Activated naive CD4-positive, alpha-beta T cell treated with anti-CD3 and anti-CD28 coated beads, Interleukin-2, amount 10 ng/mL, durations not matched to agents 7 days and 5 days (primary cell): ENCODE results near the gene CYP2C9.
"Not testable (repeated sequence)": the region's sequence is repeated elsewhere in the genome, so short reads cannot be mapped to it uniquely, and the experiment has no call there.

ENCODE experiments used
- CTCF ChIA-PET: fragments of 350-600 bp; sonication (Branson Sonifier 250); formaldehyde crosslinking; loops from one replicate; lab custom pipeline; 2021; ENCODE audit warnings: antibody characterized with exemption; lab: Charles Lee
- DNase-seq: peaks from one replicate; pipeline ENCODE4 v3.0.0-alpha.2; 2020
- H3K27ac Mint-ChIP-seq: one replicate; pipeline ENCODE4 v1.8.0; 2021; ENCODE audit warnings: mild to moderate bottlenecking, moderate library complexity, mixed read lengths
- H3K27me3 Mint-ChIP-seq: one replicate; pipeline ENCODE4 v1.8.0; 2021; ENCODE audit warnings: mild to moderate bottlenecking, mixed read lengths
- H3K36me3 Mint-ChIP-seq: one replicate; pipeline ENCODE4 v1.8.0; 2021; ENCODE audit warnings: mixed read lengths
- H3K4me1 Mint-ChIP-seq: one replicate; pipeline ENCODE4 v1.8.0; 2021; ENCODE audit warnings: mixed read lengths
- H3K4me3 Mint-ChIP-seq: one replicate; pipeline ENCODE4 v1.8.0; 2021; ENCODE audit warnings: mild to moderate bottlenecking, moderate library complexity, mixed read lengths
- H3K9me3 Mint-ChIP-seq: one replicate; pipeline ENCODE4 v1.8.0; 2021; ENCODE audit warnings: mixed read lengths

CYP2C9 gene

DNA sequence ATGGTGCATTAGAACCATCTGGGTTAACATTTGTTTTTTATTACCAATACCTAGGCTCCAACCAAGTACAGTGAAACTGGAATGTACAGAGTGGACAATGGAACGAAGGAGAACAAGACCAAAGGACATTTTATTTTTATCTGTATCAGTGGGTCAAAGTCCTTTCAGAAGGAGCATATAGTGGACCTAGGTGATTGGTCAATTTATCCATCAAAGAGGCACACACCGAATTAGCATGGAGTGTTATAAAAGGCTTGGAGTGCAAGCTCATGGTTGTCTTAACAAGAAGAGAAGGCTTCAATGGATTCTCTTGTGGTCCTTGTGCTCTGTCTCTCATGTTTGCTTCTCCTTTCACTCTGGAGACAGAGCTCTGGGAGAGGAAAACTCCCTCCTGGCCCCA, at the start of gene CYP2C9:
TSS of gene CYP2C9 (plus strand) at position 276 of the 400 bp plus-strand sequence. CDS start at position 301, 25 bp downstream.
- Mint-ChIP-seq H3K9me3 (peaks cover 12% of the 10 kb centered on the region), H3K36me3 (no peaks in the 10 kb centered on the region), H3K27ac (no peak within 1 kb of the TSS), H3K27me3 (no peaks in the 10 kb centered on the region), H3K4me3 (no peak within 1 kb of the TSS), H3K4me1 (no peaks in the 10 kb centered on the region)
- DNase-seq: no peak
- CTCF ChIA-PET: no interaction called here

DNA sequence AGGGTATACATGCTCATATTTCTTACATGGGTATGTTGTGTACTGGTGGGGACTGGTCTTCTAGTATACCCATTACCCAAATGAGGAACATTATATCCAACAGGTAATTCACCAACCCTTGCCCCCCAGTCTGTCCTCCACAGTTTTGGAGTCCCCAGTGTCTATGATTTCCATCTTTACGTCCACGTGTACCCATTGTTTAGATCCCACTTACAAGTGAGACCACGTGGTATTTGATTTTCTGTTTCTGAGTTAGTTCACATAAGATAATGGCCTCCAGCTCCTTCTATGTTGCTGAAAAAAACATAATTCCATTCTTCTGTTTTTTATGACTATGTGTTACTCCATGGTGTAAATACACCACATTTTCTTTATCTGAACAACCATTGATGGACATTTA, 49.3 kb upstream of the CYP2C9 start:
- no peaks in the 10 kb centered on the region for H3K27me3 Mint-ChIP-seq
- CTCF ChIA-PET: no interaction called here
- H3K9me3 Mint-ChIP-seq: no peaks in the 10 kb centered on the region
- H3K4me3 Mint-ChIP-seq: no peak overlapping the region
- H3K27ac Mint-ChIP-seq: no peak overlapping the region
- DNase-seq: no peak
- H3K36me3 Mint-ChIP-seq: no peaks in the 10 kb centered on the region
- H3K4me1 Mint-ChIP-seq: no peaks in the 10 kb centered on the region

DNA sequence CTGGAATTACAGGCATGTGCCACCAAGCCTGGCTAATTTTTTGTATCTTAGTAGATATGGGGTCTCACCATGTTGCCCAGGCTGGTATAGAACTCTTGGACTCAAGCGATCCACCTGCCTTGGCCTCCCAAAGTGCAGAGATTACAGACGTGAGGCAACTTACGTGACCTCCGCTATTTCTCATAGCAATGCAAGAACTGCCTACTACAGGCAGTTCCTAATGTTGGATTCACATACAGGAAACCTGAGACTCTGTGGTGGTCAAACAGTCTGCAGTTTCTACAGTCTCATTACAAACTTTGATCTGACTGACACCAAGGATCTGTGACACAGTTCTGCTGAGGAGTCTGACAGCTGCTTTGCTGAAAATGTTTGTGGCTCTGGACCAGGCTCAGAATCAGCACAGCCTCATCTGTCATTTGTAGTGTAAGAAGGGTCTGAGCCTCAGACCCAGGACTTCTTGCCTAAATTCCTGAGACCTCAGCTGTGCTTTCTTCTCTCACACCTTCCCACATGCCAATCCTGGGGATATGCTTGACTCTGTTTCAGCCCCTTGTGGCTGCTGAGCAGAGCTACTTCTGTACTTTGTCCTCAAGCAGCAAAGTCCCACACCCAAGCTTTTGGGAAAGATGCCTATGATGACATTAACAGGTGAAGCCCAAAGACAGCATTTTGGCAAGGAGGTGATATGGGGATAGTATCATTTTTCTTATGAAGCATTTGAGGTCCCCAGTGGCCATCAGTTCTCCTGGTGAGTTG, 48.0 kb upstream of the CYP2C9 start:
- no peak overlapping the region for H3K27ac Mint-ChIP-seq
- no peak for DNase-seq
- CTCF ChIA-PET: no interaction called here
- no peaks in the 10 kb centered on the region for H3K4me1 Mint-ChIP-seq
- no peak overlapping the region for H3K4me3 Mint-ChIP-seq
- no peaks in the 10 kb centered on the region for H3K27me3 Mint-ChIP-seq
- no peaks in the 10 kb centered on the region for H3K36me3 Mint-ChIP-seq
- H3K9me3 Mint-ChIP-seq: peaks cover 2% of the 10 kb centered on the region

DNA sequence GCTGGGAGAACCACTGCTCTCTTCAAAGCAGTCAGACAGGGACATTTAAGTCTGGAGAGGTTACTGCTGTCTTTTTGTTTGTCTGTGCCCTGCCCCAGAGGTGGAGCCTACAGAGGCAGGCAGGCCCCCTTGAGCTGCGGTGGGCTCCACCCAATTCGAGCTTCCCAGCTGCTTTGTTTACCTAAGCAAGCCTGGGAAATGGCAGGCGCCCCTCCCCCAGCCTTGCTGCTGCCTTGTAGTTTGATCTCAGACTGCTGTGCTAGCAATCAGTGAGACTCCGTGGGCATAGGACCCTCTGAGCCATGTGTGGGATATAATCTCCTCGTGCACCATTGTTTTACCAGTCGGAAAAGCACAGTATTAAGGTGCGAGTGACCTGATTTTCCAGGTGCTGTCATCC, 40.0 kb upstream of the CYP2C9 start:
- H3K4me3 Mint-ChIP-seq, H3K27ac Mint-ChIP-seq, CTCF ChIA-PET: not testable (repeated sequence)

DNA sequence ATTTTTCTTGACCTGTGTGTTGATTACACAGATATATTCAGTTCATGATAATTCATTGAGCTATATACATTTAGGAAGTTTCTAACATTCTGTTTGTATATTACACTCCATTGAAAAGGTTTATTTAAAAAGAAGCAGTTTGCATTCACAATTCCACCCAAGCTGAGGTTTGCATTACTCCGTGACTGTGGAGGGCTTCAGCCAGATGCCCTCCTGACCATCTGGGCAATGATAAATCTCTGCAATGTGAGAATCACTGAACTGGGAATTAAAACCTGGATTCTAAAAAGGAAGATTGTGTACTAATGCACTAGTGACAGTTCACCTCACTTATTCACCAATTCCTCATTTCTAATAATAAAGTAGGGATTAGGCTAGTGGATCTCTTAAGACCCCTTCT, 36.4 kb upstream of the CYP2C9 start:
- no peak for DNase-seq
- Mint-ChIP-seq H3K27me3 (no peaks in the 10 kb centered on the region), H3K4me3 (no peak overlapping the region), H3K4me1 (no peaks in the 10 kb centered on the region), H3K36me3 (no peaks in the 10 kb centered on the region), H3K27ac (no peak overlapping the region), H3K9me3 (peaks cover 3% of the 10 kb centered on the region)
- CTCF ChIA-PET: no interaction called here

More for the DNA sequence above, 40.0 kb upstream of the CYP2C9 start:
- H3K4me1 Mint-ChIP-seq, H3K27me3 Mint-ChIP-seq, DNase-seq, H3K9me3 Mint-ChIP-seq, H3K36me3 Mint-ChIP-seq: not testable (repeated sequence)

DNA sequence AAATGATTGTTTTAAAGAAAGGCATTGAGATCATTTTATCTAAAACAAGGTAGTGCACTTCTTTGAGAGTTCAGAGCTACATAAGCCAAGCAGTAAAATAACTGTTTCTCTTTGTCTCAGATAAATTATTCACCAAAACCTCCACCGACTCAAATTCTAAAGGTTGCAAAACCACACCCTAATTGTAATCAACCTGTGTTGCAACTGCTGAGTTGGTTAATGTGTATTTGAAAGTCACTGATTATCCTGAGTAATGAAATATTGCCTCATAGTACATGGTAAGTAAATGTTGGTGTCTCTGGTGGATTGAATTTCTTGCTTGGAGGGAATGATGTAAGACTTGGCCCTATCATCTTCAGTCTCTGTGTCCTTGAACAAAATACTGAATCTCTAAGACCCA, 35.9 kb upstream of the CYP2C9 start:
- CTCF ChIA-PET: no interaction called here
- Mint-ChIP-seq H3K4me1 (no peaks in the 10 kb centered on the region), H3K9me3 (peaks cover 3% of the 10 kb centered on the region), H3K27me3 (no peaks in the 10 kb centered on the region), H3K4me3 (no peak overlapping the region), H3K36me3 (no peaks in the 10 kb centered on the region), H3K27ac (no peak overlapping the region)
- DNase-seq: no peak

DNA sequence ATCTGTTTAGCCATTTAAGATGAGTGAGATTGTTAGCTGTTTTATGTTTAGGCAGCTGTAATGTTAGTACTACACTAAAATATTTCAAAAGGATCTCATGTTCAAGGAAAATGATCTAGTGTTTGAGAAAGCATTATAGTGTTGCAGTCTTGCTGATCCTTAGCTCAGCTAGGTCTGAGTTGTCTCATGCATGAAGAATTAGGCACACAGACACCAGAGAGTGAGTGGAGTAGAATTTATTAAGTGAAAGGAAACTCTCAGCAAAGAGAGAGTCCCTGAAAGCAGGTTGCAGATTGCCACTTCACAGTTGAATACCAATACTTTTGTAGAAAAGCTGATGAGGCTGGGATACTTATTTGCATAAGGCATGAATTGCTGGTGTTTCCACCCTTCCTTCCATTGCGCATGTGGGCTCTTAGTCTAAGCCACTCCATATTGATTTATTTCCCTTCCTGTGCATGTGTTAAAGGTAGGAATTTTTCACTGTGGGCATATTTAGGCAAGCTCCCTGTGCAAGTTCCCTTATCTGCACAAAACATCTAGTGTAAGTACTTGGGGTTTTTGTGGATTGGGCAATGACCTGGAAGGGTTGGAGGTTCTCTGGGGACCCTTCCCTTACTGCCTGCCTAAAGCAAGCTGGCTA, 33.8 kb upstream of the CYP2C9 start:
- H3K27me3 Mint-ChIP-seq, H3K4me3 Mint-ChIP-seq, H3K27ac Mint-ChIP-seq, CTCF ChIA-PET, H3K36me3 Mint-ChIP-seq, DNase-seq, H3K9me3 Mint-ChIP-seq, H3K4me1 Mint-ChIP-seq: not testable (repeated sequence)

DNA sequence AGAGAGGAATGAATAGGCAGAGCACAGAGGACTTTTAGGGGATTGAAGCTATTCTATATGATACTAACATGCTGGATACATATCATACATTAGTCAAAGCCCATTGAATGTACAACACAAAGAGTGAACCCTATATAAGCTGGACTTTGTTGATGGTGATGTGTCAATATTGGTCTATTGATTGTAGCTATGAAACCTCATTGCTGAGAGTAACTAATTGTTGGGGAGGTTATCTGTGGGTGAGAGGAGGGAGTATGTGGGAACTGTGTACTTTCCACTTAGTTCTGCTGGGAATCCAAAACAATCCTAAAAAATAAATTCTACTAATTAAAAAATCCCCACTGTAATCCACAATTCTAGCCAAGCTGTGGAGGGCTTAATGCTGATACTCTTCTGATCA, 22.0 kb upstream of the CYP2C9 start:
- no peak for DNase-seq
- Mint-ChIP-seq H3K9me3 (peaks cover 18% of the 10 kb centered on the region), H3K4me1 (no peaks in the 10 kb centered on the region), H3K4me3 (no peak overlapping the region), H3K27ac (no peak overlapping the region), H3K27me3 (no peaks in the 10 kb centered on the region), H3K36me3 (no peaks in the 10 kb centered on the region)
- CTCF ChIA-PET: no interaction called here

DNA sequence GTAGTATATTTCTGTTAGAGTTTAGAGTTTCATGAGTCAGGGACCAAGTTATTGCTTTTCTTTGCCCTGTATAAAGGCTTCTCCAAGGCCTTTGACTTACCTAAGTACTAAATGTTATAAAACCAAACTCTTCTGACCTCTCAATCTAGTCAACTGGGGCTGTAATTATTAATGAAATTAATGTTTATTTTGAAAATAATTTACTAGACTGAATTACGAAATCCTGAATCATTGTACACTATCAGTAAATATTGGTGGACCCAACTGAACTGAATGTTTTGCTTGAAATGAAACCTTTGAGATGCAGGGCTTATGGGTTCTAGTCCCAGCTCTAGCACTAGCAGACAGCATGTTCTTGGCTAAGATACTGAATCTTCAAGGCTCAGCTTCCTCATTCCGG, 1.7 kb upstream of the CYP2C9 start:
- DNase-seq: no peak
- Mint-ChIP-seq H3K27ac (no peak overlapping the region), H3K4me3 (no peak overlapping the region), H3K9me3 (peaks cover 4% of the 10 kb centered on the region), H3K36me3 (no peaks in the 10 kb centered on the region), H3K4me1 (no peaks in the 10 kb centered on the region), H3K27me3 (no peaks in the 10 kb centered on the region)
- CTCF ChIA-PET: no interaction called here

DNA sequence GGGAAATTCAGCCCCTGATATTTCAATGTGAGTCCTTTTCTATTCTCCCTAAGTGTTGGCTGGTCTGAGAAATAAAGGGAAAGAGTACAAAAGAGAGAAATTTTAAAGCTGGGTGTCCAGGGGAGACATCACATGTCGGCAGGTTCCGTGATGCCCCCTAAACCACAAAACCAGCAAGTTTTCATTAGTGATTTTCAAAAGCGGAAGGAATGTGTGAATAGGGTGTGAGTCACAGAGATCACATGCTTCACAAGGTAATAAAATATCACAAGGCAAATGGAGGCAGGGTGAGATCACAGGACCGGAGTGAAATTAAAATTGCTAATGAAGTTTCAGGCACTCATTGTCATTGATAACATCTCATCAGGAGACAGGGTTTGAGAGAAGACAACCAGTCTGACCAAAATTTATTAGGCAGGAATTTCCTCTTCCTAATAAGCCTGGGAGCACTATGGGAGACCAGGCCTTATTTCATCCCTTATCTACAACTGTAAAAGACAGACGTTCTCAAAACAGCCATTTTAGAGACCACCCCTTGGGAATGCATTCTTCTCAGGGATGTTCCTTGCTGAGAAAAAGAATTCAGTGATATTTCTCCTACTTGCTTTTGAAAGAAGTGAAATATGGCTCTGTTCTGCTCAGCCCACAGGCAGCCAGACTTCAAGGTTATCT, 5.1 kb downstream of the CYP2C9 start:
- H3K9me3 Mint-ChIP-seq: peaks cover 22% of the 10 kb centered on the region
- not testable (repeated sequence) for DNase-seq, H3K36me3 Mint-ChIP-seq, H3K27ac Mint-ChIP-seq, H3K4me3 Mint-ChIP-seq, H3K4me1 Mint-ChIP-seq, H3K27me3 Mint-ChIP-seq
- CTCF ChIA-PET: interaction anchor here (0.6 kb wide), 1 partner anchor 453 kb away, joined by 3 read pairs; no protein-coding TSS in a partner anchor

DNA sequence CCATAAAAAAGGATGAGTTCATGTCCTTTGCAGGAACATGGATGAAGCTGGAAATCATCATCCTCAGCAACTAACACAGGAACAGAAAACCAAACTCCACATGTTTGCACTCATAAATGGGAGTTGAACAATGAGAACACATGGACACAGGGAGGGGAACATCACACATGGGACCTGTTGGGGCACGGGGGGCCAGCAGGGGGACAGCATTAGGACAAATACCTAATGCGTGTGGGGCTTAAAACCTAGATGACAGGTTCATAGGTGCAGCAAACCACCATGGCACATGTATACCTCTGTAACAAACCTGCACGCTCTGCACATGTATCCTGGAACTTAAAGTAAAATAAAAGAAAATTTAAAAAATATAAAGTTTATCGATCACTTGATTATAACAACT, 7.7 kb downstream of the CYP2C9 start:
- H3K4me3 Mint-ChIP-seq, H3K27me3 Mint-ChIP-seq, H3K4me1 Mint-ChIP-seq, H3K36me3 Mint-ChIP-seq, CTCF ChIA-PET, H3K27ac Mint-ChIP-seq, DNase-seq: not testable (repeated sequence)
- peaks cover 18% of the 10 kb centered on the region for H3K9me3 Mint-ChIP-seq

DNA sequence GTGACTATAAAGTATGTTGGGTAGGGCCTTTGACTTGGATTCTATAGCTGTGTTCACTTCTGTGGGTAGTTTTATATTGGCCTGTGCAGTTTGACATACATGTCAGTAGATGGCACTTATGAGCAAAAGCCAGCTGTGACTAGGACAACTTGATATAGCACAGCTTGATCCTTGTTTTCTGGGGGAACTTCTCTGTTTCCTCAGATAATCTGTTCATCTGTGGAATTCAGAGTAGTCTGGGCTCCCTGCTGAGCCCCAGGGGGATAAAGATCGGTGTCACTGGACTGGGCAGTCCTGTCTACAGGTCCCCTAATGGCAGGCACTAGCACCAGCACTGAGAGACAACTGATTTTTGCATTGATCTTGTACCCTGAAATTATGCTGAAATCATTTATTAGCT, 25.4 kb downstream of the CYP2C9 start:
- no peaks in the 10 kb centered on the region for H3K36me3 Mint-ChIP-seq
- H3K27me3 Mint-ChIP-seq: no peaks in the 10 kb centered on the region
- H3K9me3 Mint-ChIP-seq: peaks cover 2% of the 10 kb centered on the region
- no peak overlapping the region for H3K4me3 Mint-ChIP-seq
- no peak overlapping the region for H3K27ac Mint-ChIP-seq
- H3K4me1 Mint-ChIP-seq: no peaks in the 10 kb centered on the region
- DNase-seq: no peak
- CTCF ChIA-PET: no interaction called here

DNA sequence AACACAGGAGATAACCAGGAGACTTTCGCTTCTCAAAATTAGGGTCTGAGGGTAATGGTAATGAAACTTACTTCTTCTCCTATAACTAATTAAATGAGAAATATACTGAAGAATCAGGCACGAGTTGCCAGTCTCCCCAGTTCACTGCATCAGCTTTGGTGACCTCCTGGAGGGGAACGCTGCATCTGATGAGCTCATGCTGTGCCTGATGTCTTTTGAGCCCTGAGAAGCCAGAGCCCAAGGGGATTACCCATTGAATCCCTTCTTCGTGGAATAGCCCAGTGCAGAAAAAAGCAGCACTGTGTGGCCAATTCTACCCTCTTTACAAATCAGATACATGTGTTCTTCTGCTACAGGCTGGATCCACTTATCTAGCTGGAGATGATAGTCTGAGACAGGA, 45.1 kb downstream of the CYP2C9 start:
- DNase-seq: no peak
- H3K4me1 Mint-ChIP-seq: no peaks in the 10 kb centered on the region
- CTCF ChIA-PET: no interaction called here
- H3K27ac Mint-ChIP-seq: no peak overlapping the region
- peaks cover 1% of the 10 kb centered on the region for H3K9me3 Mint-ChIP-seq
- no peaks in the 10 kb centered on the region for H3K27me3 Mint-ChIP-seq
- H3K36me3 Mint-ChIP-seq: no peaks in the 10 kb centered on the region
- no peak overlapping the region for H3K4me3 Mint-ChIP-seq

DNA sequence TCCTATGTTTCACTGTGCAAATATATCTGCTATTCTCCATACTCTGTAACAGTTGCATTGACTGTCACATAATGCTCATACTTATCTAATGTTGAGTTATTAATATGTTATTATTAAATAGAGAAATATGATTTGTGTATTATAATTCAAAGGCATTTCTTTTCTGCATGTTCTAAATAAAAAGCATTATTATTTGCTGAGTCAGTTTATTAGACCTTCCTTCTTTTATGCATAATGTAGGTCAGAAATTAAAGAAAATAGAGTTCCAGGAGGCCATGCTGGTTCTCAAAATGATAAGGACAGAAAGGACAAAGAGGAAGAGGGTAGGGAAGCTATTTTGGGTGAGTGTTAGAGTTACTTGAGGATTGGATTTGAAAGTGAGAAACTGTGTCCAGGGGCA, 50.7 kb downstream of the CYP2C9 start:
- no peak for DNase-seq
- H3K36me3 Mint-ChIP-seq: no peaks in the 10 kb centered on the region
- peaks cover 18% of the 10 kb centered on the region for H3K9me3 Mint-ChIP-seq
- no peak overlapping the region for H3K4me3 Mint-ChIP-seq
- H3K4me1 Mint-ChIP-seq: no peaks in the 10 kb centered on the region
- no peaks in the 10 kb centered on the region for H3K27me3 Mint-ChIP-seq
- no peak overlapping the region for H3K27ac Mint-ChIP-seq
- CTCF ChIA-PET: no interaction called here
